ENCODE results near the gene SLMAP. TPM values are rescaled to one million over a fixed set of nuclear protein-coding genes. Genes with fewer than 3 reads are reported as not detected.
A peak's percentile ranks its signal among the peaks of the same experiment; 100 is the strongest.

Gene SLMAP
- total RNA-seq, 1 experiment from 2014 or later, result 79.5 TPM

DNA sequence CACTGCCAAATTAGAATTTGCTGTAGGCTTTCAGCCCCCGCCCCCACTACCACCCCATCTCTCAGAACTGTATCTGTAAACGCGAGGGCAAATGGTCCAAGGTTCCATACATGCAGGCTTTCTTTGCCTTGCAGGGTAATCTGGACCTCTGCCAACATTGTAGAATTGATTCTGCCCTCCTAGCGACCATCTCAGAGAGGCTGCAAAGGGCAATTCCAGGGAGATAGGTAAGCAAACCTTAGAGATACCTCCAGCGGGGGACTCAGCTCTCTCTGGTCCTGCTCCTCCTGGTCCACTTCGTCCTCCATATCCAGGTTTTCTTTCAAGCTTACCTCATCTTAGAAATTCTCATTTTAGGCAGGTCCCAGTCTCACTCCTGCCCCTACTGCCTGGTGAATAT, 64.4 kb downstream of the SLMAP start (continued):
- TF ChIP-seq IRF1 (CRISPR knock-in tag; IDR thresholded peaks at IDR 0.05), result no peak

DNA sequence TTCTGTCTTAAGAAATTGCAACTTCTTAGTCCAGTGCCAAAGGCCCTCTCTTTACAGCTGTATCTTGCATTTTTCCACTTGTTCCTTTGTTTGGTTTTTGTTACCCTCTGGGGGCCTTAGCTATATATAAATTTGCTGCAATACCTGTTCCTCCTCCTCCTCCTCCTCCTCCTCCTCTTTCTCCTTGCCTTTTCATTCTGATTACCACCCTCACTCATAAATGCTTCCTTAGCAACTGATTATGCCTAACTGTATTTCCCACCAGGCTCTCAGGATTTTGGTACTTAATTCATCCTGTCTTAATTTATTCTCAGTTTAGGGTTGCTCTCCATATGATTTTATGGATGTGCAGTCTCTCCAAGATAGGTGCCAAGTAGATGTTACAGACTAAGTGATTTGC, 65.7 kb downstream of the SLMAP start:
- Mint-ChIP-seq H3K4me1 (peaks cover 55% of the 10 kb centered on the region), H3K4me3 (no peak overlapping the region), H3K27me3 (ENCODE audit: low read depth) (no peaks in the 10 kb centered on the region), H3K36me3 (no peaks in the 10 kb centered on the region), H3K9me3 (no peaks in the 10 kb centered on the region), H3K27ac (0 out of 2 replicates have a peak overlapping the region, but pooled peaks have one; percentile 66)
- TF ChIP-seq OVOL2 (CRISPR knock-in tag; IDR thresholded peaks at IDR 0.05; ENCODE audit: borderline replicate concordance) (no peak), STAT6 (CRISPR knock-in tag; conservative IDR thresholded peaks at IDR 0.05; ENCODE audit: low read depth) (no peak), ZNF671 (CRISPR knock-in tag; IDR thresholded peaks at IDR 0.05) (no peak), ZNF416 (CRISPR knock-in tag; IDR thresholded peaks at IDR 0.05) (no peak), HMGA2 (CRISPR knock-in tag; IDR thresholded peaks at IDR 0.05) (no peak), GTF2I (CRISPR knock-in tag; conservative IDR thresholded peaks at IDR 0.05) (no peak), PRRX2 (CRISPR knock-in tag; IDR thresholded peaks at IDR 0.05) (no peak), SMAD4 (CRISPR knock-in tag; IDR thresholded peaks at IDR 0.05) (no peak), ZNF121 (CRISPR knock-in tag; IDR thresholded peaks at IDR 0.05) (no peak), ZNF219 (CRISPR knock-in tag; IDR thresholded peaks at IDR 0.05; ENCODE audit: borderline replicate concordance) (no peak), USF1 (CRISPR knock-in tag; IDR thresholded peaks at IDR 0.05) (no peak), ZBTB43 (CRISPR knock-in tag; IDR thresholded peaks at IDR 0.05) (no peak), TP53 (CRISPR knock-in tag; IDR thresholded peaks at IDR 0.05) (no peak), ZNF396 (CRISPR knock-in tag; IDR thresholded peaks at IDR 0.05; ENCODE audit: borderline replicate concordance) (no peak), CDX4 (CRISPR knock-in tag; IDR thresholded peaks at IDR 0.05; ENCODE audit: borderline replicate concordance) (no peak)
- TF ChIP-seq, protein P1, sequence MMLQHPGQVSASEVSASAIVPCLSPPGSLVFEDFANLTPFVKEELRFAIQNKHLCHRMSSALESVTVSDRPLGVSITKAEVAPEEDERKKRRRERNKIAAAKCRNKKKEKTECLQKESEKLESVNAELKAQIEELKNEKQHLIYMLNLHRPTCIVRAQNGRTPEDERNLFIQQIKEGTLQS (CRISPR knock-in tag; conservative IDR thresholded peaks at IDR 0.05), result no peak
- DNase-seq (ENCODE audit: low spot score) (no peak), ATAC-seq (no peak)
- ChIA-PET POLR2A (no interaction called here), CTCF (no interaction called here)

- ATAC-seq (no peak), DNase-seq (ENCODE audit: low spot score) (no peak)
- H3K27ac Mint-ChIP-seq, result no peak overlapping the region
- ChIA-PET CTCF (no interaction called here), POLR2A (no interaction called here)
- H3K36me3 Mint-ChIP-seq, result no peaks in the 10 kb centered on the region
- H3K27me3 Mint-ChIP-seq (ENCODE audit: low read depth), result no peaks in the 10 kb centered on the region
- TF ChIP-seq SMAD3 (CRISPR knock-in tag; IDR thresholded peaks at IDR 0.05; ENCODE audit: borderline replicate concordance) (no peak), NR2C2 (CRISPR knock-in tag; IDR thresholded peaks at IDR 0.05) (no peak), ZBTB43 (CRISPR knock-in tag; IDR thresholded peaks at IDR 0.05) (no peak), ZNF423 (CRISPR knock-in tag; IDR thresholded peaks at IDR 0.05) (no peak), ZNF396 (CRISPR knock-in tag; IDR thresholded peaks at IDR 0.05; ENCODE audit: borderline replicate concordance) (no peak), SOX15 (CRISPR knock-in tag; IDR thresholded peaks at IDR 0.05) (no peak)
- TF ChIP-seq, protein P2, sequence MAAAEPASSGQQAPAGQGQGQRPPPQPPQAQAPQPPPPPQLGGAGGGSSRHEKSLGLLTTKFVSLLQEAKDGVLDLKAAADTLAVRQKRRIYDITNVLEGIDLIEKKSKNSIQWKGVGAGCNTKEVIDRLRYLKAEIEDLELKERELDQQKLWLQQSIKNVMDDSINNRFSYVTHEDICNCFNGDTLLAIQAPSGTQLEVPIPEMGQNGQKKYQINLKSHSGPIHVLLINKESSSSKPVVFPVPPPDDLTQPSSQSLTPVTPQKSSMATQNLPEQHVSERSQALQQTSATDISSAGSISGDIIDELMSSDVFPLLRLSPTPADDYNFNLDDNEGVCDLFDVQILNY (CRISPR knock-in tag; IDR thresholded peaks at IDR 0.05), result no peak
- TF ChIP-seq, protein P3, sequence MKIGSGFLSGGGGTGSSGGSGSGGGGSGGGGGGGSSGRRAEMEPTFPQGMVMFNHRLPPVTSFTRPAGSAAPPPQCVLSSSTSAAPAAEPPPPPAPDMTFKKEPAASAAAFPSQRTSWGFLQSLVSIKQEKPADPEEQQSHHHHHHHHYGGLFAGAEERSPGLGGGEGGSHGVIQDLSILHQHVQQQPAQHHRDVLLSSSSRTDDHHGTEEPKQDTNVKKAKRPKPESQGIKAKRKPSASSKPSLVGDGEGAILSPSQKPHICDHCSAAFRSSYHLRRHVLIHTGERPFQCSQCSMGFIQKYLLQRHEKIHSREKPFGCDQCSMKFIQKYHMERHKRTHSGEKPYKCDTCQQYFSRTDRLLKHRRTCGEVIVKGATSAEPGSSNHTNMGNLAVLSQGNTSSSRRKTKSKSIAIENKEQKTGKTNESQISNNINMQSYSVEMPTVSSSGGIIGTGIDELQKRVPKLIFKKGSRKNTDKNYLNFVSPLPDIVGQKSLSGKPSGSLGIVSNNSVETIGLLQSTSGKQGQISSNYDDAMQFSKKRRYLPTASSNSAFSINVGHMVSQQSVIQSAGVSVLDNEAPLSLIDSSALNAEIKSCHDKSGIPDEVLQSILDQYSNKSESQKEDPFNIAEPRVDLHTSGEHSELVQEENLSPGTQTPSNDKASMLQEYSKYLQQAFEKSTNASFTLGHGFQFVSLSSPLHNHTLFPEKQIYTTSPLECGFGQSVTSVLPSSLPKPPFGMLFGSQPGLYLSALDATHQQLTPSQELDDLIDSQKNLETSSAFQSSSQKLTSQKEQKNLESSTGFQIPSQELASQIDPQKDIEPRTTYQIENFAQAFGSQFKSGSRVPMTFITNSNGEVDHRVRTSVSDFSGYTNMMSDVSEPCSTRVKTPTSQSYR (CRISPR knock-in tag; IDR thresholded peaks at IDR 0.05), result no peak
- no peak overlapping the region for H3K4me3 Mint-ChIP-seq
- no peaks in the 10 kb centered on the region for H3K9me3 Mint-ChIP-seq
- H3K4me1 Mint-ChIP-seq, result peaks cover 63% of the 10 kb centered on the region
These were observed 66.6 kb downstream of the SLMAP start for GRCh38 chr3:57822686-57823085.

Data from WTC11 (cell line).